GM12801 (cell line): Measurements from ENCODE around the gene TLL1.

Experiments
- CTCF ChIP-seq: IDR thresholded peaks from one replicate; pipeline ENCODE4 v1.5.1; 2011; ENCODE audit warnings: control low read depth; ENCODE audit not compliant: insufficient read length; ENCODE audit errors: extremely low read depth

Gene TLL1

GRCh38 chr4:165867961-165868360 is 5.1 kb upstream of the TLL1 start:
- TF ChIP-seq CTCF = no peak

- TF ChIP-seq CTCF = no peak
These were observed 448 bp downstream of the TLL1 start for GRCh38 chr4:165873298-165874071.

- no peak for TF ChIP-seq CTCF
These were observed 1.2 kb downstream of the TLL1 start for GRCh38 chr4:165874072-165874790.

GRCh38 chr4:165874791-165875371 is 1.8 kb downstream of the TLL1 start:
- no peak for TF ChIP-seq CTCF

- no peak for TF ChIP-seq CTCF
These were observed 2.4 kb downstream of the TLL1 start for GRCh38 chr4:165875446-165875845.

GRCh38 chr4:165877286-165877685 is 4.2 kb downstream of the TLL1 start:
- no peak for TF ChIP-seq CTCF

GRCh38 chr4:165879641-165880040 is 6.6 kb downstream of the TLL1 start:
- TF ChIP-seq CTCF = no peak
